WTC11 (cell line): ENCODE results near the gene CDH2. TPM values are rescaled to one million over a fixed set of nuclear protein-coding genes. Genes with fewer than 3 reads are reported as not detected.

ENCODE experiments used
- ATAC-seq: fragments of 200-7000 bp; cut with Tn5 transposase; 2 replicates; pipeline ENCODE4 v1.10.0; 2021; ENCODE audit warnings: mild to moderate bottlenecking, moderate library complexity
- CTCF ChIA-PET: fragments of 300-600 bp; sonication (Branson Sonifier 250); formaldehyde crosslinking; loops from one replicate; lab custom pipeline; 2021; ENCODE audit warnings: antibody characterized with exemption; lab: Charles Lee
- POLR2A ChIA-PET: fragments of 350-600 bp; sonication (Branson Sonifier 250); formaldehyde crosslinking; loops from one replicate; lab custom pipeline; 2021; ENCODE audit warnings: antibody characterized with exemption; lab: Charles Lee
- DNase-seq: peaks from one replicate; pipeline ENCODE4 v3.0.0; 2021; ENCODE audit warnings: low spot score
- H3K27ac Mint-ChIP-seq: 2 replicates; pipeline ENCODE4 v1.8.0; 2021; ENCODE audit warnings: mixed read lengths
- H3K27me3 Mint-ChIP-seq: 2 replicates; pipeline ENCODE4 v1.8.0; 2021; ENCODE audit warnings: low read depth, mild to moderate bottlenecking, moderate library complexity, mixed read lengths
- H3K36me3 Mint-ChIP-seq: 2 replicates; pipeline ENCODE4 v1.8.0; 2021; ENCODE audit warnings: mixed read lengths
- H3K4me1 Mint-ChIP-seq: 2 replicates; pipeline ENCODE4 v1.8.0; 2022; ENCODE audit warnings: mixed read lengths
- H3K4me3 Mint-ChIP-seq: 2 replicates; pipeline ENCODE4 v1.8.0; 2021; ENCODE audit warnings: mild to moderate bottlenecking, moderate library complexity, mixed read lengths
- H3K9me3 Mint-ChIP-seq: 2 replicates; pipeline ENCODE4 v1.8.0; 2021; ENCODE audit warnings: mixed read lengths
- ATF1 ChIP-seq: sonication (generic); formaldehyde crosslinking; IDR thresholded peaks from 2 replicates; pipeline ENCODE4 v1.8.1; 2023; ENCODE audit warnings: mild to moderate bottlenecking, moderate library complexity, missing genetic modification reagents
- ETV6 ChIP-seq: sonication (generic); formaldehyde crosslinking; IDR thresholded peaks from 2 replicates; pipeline ENCODE4 v1.8.1; 2022; ENCODE audit warnings: mild to moderate bottlenecking, missing genetic modification reagents
- GABPB1 ChIP-seq: sonication (generic); formaldehyde crosslinking; IDR thresholded peaks from 2 replicates; pipeline ENCODE4 v1.8.1; 2023; ENCODE audit warnings: mild to moderate bottlenecking, missing genetic modification reagents
- HMGA2 ChIP-seq: fragments of 250-450 bp; sonication (Bioruptor Pico); IDR thresholded peaks from 2 replicates; pipeline ENCODE4 v1.4.0; 2021; ENCODE audit warnings: mild to moderate bottlenecking, moderate library complexity
- JAZF1 ChIP-seq: fragments of 250-450 bp; sonication (Bioruptor Pico); IDR thresholded peaks from 2 replicates; pipeline ENCODE4 v1.9.0; 2021; ENCODE audit warnings: moderate library complexity, mild to moderate bottlenecking, inconsistent platforms
- JUN ChIP-seq: sonication (generic); formaldehyde crosslinking; IDR thresholded peaks from 2 replicates; pipeline ENCODE4 v1.8.0; 2023; ENCODE audit warnings: mild to moderate bottlenecking, missing genetic modification reagents
- NR2C2 ChIP-seq: sonication (generic); formaldehyde crosslinking; IDR thresholded peaks from 2 replicates; pipeline ENCODE4 v1.8.0; 2022; ENCODE audit warnings: mild to moderate bottlenecking, missing genetic modification reagents
- TEAD4 ChIP-seq: sonication (generic); formaldehyde crosslinking; IDR thresholded peaks from 2 replicates; pipeline ENCODE4 v1.8.0; 2022; ENCODE audit warnings: mild to moderate bottlenecking, missing genetic modification reagents
- ZNF219 ChIP-seq: sonication (generic); formaldehyde crosslinking; IDR thresholded peaks from 2 replicates; pipeline ENCODE4 v1.8.0; 2023; ENCODE audit warnings: missing genetic modification reagents, mild to moderate bottlenecking, borderline replicate concordance
- ZNF317 ChIP-seq: sonication (generic); formaldehyde crosslinking; IDR thresholded peaks from 2 replicates; pipeline ENCODE4 v1.8.1; 2023; ENCODE audit warnings: low read depth, mild to moderate bottlenecking, moderate library complexity, missing genetic modification reagents, borderline replicate concordance
- total RNA-seq: library from RNA; stranded (reverse); gene quantifications from 3 replicates; pipeline ENCODE4 v1.2.3, GENCODE V29; 2021
- TF ChIP-seq, protein P1 (sequence below): fragments of 250-450 bp; sonication (Bioruptor Pico); conservative IDR thresholded peaks from 2 replicates; pipeline ENCODE4 v1.9.0; 2021; ENCODE audit warnings: mild to moderate bottlenecking
- TF ChIP-seq, protein P2 (sequence below): fragments of 250-450 bp; sonication (Bioruptor Pico); IDR thresholded peaks from 2 replicates; pipeline ENCODE4 v1.8.0; 2021; ENCODE audit warnings: mild to moderate bottlenecking
- TF ChIP-seq, protein P3 (sequence below): sonication (generic); formaldehyde crosslinking; IDR thresholded peaks from 2 replicates; pipeline ENCODE4 v1.8.1; 2022; ENCODE audit warnings: mild to moderate bottlenecking, moderate library complexity, missing genetic modification reagents
- TF ChIP-seq, protein P4 (sequence below): sonication (generic); formaldehyde crosslinking; IDR thresholded peaks from 2 replicates; pipeline ENCODE4 v1.8.0; 2023; ENCODE audit warnings: missing genetic modification reagents, mild to moderate bottlenecking, borderline replicate concordance
- TF ChIP-seq, protein P5 (sequence below): fragments of 250-450 bp; sonication (Bioruptor Pico); IDR thresholded peaks from 2 replicates; pipeline ENCODE4 v1.9.0; 2021; ENCODE audit warnings: mild to moderate bottlenecking, borderline replicate concordance
- TF ChIP-seq, protein P6 (sequence below): fragments of 250-450 bp; sonication (Bioruptor Pico); IDR thresholded peaks from 2 replicates; pipeline ENCODE4 v1.9.0; 2021; ENCODE audit warnings: mild to moderate bottlenecking
- TF ChIP-seq, protein P7 (sequence below): sonication (generic); formaldehyde crosslinking; IDR thresholded peaks from 2 replicates; pipeline ENCODE4 v1.8.0; 2022; ENCODE audit warnings: mild to moderate bottlenecking, missing genetic modification reagents

The CDH2 gene
- total RNA-seq, 1 experiment from 2014 or later: 17.3 TPM

DNA sequence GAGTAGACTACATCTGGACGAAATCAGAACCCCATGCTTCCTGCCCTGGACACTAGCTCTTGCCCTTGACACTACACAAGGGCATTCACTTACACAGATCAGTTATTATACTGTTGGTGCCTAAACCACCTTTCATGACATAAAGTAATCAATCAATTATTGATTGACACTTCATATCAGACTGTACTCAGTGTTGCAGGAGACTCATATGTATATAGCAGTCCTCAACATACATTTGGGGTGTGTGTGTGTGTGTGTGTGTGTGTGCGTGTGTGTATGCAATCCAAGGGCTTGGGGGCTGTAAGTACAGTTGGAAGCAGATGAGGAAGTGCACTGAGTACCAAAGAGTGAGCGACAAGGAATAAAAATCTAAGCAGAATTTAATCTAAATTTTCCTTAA is 5.1 kb downstream of the CDH2 start:
- TF ChIP-seq, protein P1, sequence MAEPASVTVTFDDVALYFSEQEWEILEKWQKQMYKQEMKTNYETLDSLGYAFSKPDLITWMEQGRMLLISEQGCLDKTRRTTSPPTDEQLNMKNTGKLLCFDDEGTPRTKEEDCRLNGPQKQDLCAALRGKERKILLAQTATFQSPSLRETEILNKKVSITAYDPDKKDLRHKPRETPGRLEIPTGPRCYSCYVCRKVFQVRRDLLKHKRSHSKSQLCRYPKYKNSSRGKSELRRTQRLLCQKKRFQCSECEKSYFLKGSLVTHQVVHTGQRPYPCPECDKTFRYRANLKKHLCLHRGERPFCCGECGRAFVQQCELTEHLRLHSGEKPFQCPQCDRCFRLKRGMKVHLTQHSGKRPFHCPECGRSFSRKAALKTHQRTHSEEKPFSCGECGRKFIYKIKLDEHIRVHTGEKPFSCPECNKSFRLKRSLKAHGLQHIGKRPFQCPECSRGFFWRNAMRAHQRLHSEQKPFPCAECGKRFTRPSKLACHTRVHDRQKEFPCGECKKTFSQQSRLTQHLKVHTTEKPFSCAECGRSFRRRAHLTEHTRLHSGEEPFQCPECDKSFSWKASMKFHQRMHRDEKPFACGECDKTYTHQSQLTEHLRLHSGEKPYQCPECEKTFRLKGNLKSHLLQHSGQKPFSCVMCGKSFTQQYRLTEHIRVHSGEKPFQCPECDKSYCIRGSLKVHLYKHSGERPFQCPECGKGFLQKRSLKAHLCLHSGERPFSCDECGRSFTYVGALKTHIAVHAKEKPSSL: no peak
- no peak for TF ChIP-seq GABPB1 (CRISPR knock-in tag)
- TF ChIP-seq, protein P2, sequence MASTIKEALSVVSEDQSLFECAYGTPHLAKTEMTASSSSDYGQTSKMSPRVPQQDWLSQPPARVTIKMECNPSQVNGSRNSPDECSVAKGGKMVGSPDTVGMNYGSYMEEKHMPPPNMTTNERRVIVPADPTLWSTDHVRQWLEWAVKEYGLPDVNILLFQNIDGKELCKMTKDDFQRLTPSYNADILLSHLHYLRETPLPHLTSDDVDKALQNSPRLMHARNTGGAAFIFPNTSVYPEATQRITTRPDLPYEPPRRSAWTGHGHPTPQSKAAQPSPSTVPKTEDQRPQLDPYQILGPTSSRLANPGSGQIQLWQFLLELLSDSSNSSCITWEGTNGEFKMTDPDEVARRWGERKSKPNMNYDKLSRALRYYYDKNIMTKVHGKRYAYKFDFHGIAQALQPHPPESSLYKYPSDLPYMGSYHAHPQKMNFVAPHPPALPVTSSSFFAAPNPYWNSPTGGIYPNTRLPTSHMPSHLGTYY (CRISPR knock-in tag): no peak
- no peak for TF ChIP-seq ETV6 (CRISPR knock-in tag)
- TF ChIP-seq, protein P3, sequence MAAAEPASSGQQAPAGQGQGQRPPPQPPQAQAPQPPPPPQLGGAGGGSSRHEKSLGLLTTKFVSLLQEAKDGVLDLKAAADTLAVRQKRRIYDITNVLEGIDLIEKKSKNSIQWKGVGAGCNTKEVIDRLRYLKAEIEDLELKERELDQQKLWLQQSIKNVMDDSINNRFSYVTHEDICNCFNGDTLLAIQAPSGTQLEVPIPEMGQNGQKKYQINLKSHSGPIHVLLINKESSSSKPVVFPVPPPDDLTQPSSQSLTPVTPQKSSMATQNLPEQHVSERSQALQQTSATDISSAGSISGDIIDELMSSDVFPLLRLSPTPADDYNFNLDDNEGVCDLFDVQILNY (CRISPR knock-in tag): no peak
- no peak for TF ChIP-seq JAZF1 (CRISPR knock-in tag)
- TF ChIP-seq TEAD4 (CRISPR knock-in tag): no peak
- TF ChIP-seq JUN (CRISPR knock-in tag): no peak
- TF ChIP-seq, protein P4, sequence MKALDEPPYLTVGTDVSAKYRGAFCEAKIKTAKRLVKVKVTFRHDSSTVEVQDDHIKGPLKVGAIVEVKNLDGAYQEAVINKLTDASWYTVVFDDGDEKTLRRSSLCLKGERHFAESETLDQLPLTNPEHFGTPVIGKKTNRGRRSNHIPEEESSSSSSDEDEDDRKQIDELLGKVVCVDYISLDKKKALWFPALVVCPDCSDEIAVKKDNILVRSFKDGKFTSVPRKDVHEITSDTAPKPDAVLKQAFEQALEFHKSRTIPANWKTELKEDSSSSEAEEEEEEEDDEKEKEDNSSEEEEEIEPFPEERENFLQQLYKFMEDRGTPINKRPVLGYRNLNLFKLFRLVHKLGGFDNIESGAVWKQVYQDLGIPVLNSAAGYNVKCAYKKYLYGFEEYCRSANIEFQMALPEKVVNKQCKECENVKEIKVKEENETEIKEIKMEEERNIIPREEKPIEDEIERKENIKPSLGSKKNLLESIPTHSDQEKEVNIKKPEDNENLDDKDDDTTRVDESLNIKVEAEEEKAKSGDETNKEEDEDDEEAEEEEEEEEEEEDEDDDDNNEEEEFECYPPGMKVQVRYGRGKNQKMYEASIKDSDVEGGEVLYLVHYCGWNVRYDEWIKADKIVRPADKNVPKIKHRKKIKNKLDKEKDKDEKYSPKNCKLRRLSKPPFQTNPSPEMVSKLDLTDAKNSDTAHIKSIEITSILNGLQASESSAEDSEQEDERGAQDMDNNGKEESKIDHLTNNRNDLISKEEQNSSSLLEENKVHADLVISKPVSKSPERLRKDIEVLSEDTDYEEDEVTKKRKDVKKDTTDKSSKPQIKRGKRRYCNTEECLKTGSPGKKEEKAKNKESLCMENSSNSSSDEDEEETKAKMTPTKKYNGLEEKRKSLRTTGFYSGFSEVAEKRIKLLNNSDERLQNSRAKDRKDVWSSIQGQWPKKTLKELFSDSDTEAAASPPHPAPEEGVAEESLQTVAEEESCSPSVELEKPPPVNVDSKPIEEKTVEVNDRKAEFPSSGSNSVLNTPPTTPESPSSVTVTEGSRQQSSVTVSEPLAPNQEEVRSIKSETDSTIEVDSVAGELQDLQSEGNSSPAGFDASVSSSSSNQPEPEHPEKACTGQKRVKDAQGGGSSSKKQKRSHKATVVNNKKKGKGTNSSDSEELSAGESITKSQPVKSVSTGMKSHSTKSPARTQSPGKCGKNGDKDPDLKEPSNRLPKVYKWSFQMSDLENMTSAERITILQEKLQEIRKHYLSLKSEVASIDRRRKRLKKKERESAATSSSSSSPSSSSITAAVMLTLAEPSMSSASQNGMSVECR (CRISPR knock-in tag): no peak
- no peak for TF ChIP-seq ATF1 (CRISPR knock-in tag)
- TF ChIP-seq, protein P5, sequence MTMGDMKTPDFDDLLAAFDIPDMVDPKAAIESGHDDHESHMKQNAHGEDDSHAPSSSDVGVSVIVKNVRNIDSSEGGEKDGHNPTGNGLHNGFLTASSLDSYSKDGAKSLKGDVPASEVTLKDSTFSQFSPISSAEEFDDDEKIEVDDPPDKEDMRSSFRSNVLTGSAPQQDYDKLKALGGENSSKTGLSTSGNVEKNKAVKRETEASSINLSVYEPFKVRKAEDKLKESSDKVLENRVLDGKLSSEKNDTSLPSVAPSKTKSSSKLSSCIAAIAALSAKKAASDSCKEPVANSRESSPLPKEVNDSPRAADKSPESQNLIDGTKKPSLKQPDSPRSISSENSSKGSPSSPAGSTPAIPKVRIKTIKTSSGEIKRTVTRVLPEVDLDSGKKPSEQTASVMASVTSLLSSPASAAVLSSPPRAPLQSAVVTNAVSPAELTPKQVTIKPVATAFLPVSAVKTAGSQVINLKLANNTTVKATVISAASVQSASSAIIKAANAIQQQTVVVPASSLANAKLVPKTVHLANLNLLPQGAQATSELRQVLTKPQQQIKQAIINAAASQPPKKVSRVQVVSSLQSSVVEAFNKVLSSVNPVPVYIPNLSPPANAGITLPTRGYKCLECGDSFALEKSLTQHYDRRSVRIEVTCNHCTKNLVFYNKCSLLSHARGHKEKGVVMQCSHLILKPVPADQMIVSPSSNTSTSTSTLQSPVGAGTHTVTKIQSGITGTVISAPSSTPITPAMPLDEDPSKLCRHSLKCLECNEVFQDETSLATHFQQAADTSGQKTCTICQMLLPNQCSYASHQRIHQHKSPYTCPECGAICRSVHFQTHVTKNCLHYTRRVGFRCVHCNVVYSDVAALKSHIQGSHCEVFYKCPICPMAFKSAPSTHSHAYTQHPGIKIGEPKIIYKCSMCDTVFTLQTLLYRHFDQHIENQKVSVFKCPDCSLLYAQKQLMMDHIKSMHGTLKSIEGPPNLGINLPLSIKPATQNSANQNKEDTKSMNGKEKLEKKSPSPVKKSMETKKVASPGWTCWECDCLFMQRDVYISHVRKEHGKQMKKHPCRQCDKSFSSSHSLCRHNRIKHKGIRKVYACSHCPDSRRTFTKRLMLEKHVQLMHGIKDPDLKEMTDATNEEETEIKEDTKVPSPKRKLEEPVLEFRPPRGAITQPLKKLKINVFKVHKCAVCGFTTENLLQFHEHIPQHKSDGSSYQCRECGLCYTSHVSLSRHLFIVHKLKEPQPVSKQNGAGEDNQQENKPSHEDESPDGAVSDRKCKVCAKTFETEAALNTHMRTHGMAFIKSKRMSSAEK (CRISPR knock-in tag): no peak
- TF ChIP-seq NR2C2 (CRISPR knock-in tag): no peak
- TF ChIP-seq, protein P6, sequence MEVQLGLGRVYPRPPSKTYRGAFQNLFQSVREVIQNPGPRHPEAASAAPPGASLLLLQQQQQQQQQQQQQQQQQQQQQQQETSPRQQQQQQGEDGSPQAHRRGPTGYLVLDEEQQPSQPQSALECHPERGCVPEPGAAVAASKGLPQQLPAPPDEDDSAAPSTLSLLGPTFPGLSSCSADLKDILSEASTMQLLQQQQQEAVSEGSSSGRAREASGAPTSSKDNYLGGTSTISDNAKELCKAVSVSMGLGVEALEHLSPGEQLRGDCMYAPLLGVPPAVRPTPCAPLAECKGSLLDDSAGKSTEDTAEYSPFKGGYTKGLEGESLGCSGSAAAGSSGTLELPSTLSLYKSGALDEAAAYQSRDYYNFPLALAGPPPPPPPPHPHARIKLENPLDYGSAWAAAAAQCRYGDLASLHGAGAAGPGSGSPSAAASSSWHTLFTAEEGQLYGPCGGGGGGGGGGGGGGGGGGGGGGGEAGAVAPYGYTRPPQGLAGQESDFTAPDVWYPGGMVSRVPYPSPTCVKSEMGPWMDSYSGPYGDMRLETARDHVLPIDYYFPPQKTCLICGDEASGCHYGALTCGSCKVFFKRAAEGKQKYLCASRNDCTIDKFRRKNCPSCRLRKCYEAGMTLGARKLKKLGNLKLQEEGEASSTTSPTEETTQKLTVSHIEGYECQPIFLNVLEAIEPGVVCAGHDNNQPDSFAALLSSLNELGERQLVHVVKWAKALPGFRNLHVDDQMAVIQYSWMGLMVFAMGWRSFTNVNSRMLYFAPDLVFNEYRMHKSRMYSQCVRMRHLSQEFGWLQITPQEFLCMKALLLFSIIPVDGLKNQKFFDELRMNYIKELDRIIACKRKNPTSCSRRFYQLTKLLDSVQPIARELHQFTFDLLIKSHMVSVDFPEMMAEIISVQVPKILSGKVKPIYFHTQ (CRISPR knock-in tag): no peak
- TF ChIP-seq ZNF219: no peak
- TF ChIP-seq HMGA2 (CRISPR knock-in tag): no peak
- no peak for TF ChIP-seq ZNF317 (CRISPR knock-in tag)
- TF ChIP-seq, protein P7, sequence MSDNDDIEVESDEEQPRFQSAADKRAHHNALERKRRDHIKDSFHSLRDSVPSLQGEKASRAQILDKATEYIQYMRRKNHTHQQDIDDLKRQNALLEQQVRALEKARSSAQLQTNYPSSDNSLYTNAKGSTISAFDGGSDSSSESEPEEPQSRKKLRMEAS (CRISPR knock-in tag): no peak
- Mint-ChIP-seq H3K9me3 (no peaks in the 10 kb centered on the region), H3K36me3 (no peaks in the 10 kb centered on the region), H3K27ac (no peak overlapping the region), H3K4me3 (no peak overlapping the region), H3K4me1 (peaks cover 23% of the 10 kb centered on the region), H3K27me3 (peaks cover 34% of the 10 kb centered on the region)
- ATAC-seq (no peak), DNase-seq (no peak)
- POLR2A ChIA-PET: interaction anchor here (0.7 kb wide), 1 partner anchor 141 kb away, joined by 8 read pairs; no protein-coding TSS in a partner anchor
- CTCF ChIA-PET: no interaction called here
